MCF 10A (cell line): Measurements from ENCODE around the gene UPK2. TPM values are rescaled to one million over a fixed set of nuclear protein-coding genes. Genes with fewer than 3 reads are reported as not detected.
A peak's percentile ranks its signal among the peaks of the same experiment; 100 is the strongest.

Experiments used
- BruUV-seq: library from RNA; stranded (reverse); fragments of 400-500 nt; replicated peaks from 2 replicates; lab custom pipeline; 2021; lab: Mats Ljungman, UMichigan
- CTCF ChIA-PET: fragments of 300-600 bp; sonication (Branson Sonifier 250); formaldehyde crosslinking; extraction: SDS; loops from one replicate; lab custom pipeline; 2021; ENCODE audit warnings: antibody characterized with exemption, inconsistent platforms; lab: Yijun Ruan, JAX
- POLR2A ChIA-PET: fragments of 300-600, 350-650 bp; sonication (Branson Sonifier 250); formaldehyde crosslinking; extraction: SDS; loops from one replicate; lab custom pipeline; 2020; ENCODE audit warnings: antibody characterized with exemption, inconsistent platforms; lab: Yijun Ruan, JAX
- DNase-seq: peaks from one replicate; pipeline ENCODE4 v3.0.0-alpha.2; 2018; ENCODE audit not compliant: unreplicated experiment
- H3K27ac Mint-ChIP-seq: one replicate; pipeline ENCODE4 v1.8.0; 2022; ENCODE audit warnings: mild to moderate bottlenecking, low read depth, mixed read lengths; ENCODE audit not compliant: unreplicated experiment
- H3K27me3 Mint-ChIP-seq: one replicate; pipeline ENCODE4 v1.8.0; 2022; ENCODE audit warnings: mixed read lengths; ENCODE audit not compliant: insufficient read depth, unreplicated experiment
- H3K36me3 Mint-ChIP-seq: one replicate; pipeline ENCODE4 v1.8.0; 2022; ENCODE audit warnings: mild to moderate bottlenecking, moderate library complexity, mixed read lengths; ENCODE audit not compliant: insufficient read depth, unreplicated experiment
- H3K4me1 Mint-ChIP-seq: one replicate; pipeline ENCODE4 v1.8.0; 2022; ENCODE audit warnings: mixed read lengths; ENCODE audit not compliant: insufficient read depth, unreplicated experiment
- H3K4me3 Mint-ChIP-seq: one replicate; pipeline ENCODE4 v1.8.0; 2022; ENCODE audit warnings: mild to moderate bottlenecking, moderate library complexity, mixed read lengths; ENCODE audit not compliant: unreplicated experiment
- H3K9me3 Mint-ChIP-seq: one replicate; pipeline ENCODE4 v1.8.0; 2022; ENCODE audit warnings: mixed read lengths; ENCODE audit not compliant: unreplicated experiment
- intact Hi-C: fragments of 100-400 bp; cut with micrococcal nuclease; formaldehyde crosslinking; loops from 2 replicates; pipeline ENCODE4 v1.14.1; 2022
- total RNA-seq: library from RNA; stranded (reverse); gene quantifications from 2 replicates; pipeline ENCODE4 v1.2.3, GENCODE V29; 2022
- TF ChIP-seq, protein P1 (sequence below): fragments of 200-600 bp; IDR thresholded peaks from one replicate; pipeline ENCODE4 v1.8.0; 2022; ENCODE audit warnings: antibody characterized with exemption, mild to moderate bottlenecking; ENCODE audit not compliant: unreplicated experiment

The UPK2 gene
- total RNA-seq, 1 experiment from 2014 or later: not detected

- intact Hi-C loops: loop anchor here (1.0 to 2.0 kb wide), 4 partner anchors 22 to 239 kb away; partner anchors contain the start of gene UPK2
- no peaks in the 10 kb centered on the region for H3K9me3 Mint-ChIP-seq
- peak; percentile 61 for DNase-seq
- CTCF ChIA-PET: interaction anchor here (0.6 to 5.8 kb wide), 16 partner anchors 23 to 317 kb away, joined by 3 to 43 read pairs (median 3); partner anchors contain the start of gene DDX6
- H3K27ac Mint-ChIP-seq: peak overlapping the region; percentile 84
- BruUV-seq: no TSS peak
- no peaks in the 10 kb centered on the region for H3K36me3 Mint-ChIP-seq
- peaks cover 31% of the 10 kb centered on the region for H3K4me1 Mint-ChIP-seq
- POLR2A ChIA-PET: interaction anchor here (0.6 to 2.6 kb wide), 10 partner anchors 28 to 1604 kb away, joined by 3 to 14 read pairs (median 5); partner anchors contain the start of gene UPK2
- TF ChIP-seq, protein P1, sequence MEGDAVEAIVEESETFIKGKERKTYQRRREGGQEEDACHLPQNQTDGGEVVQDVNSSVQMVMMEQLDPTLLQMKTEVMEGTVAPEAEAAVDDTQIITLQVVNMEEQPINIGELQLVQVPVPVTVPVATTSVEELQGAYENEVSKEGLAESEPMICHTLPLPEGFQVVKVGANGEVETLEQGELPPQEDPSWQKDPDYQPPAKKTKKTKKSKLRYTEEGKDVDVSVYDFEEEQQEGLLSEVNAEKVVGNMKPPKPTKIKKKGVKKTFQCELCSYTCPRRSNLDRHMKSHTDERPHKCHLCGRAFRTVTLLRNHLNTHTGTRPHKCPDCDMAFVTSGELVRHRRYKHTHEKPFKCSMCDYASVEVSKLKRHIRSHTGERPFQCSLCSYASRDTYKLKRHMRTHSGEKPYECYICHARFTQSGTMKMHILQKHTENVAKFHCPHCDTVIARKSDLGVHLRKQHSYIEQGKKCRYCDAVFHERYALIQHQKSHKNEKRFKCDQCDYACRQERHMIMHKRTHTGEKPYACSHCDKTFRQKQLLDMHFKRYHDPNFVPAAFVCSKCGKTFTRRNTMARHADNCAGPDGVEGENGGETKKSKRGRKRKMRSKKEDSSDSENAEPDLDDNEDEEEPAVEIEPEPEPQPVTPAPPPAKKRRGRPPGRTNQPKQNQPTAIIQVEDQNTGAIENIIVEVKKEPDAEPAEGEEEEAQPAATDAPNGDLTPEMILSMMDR: no peak
- no peaks in the 10 kb centered on the region for H3K27me3 Mint-ChIP-seq
- H3K4me3 Mint-ChIP-seq: peak overlapping the region; percentile 84
Observed at GRCh38 chr11:118928870-118929500, 27.1 kb upstream of the UPK2 start.

- Mint-ChIP-seq H3K36me3 (no peaks in the 10 kb centered on the region), H3K27me3 (no peaks in the 10 kb centered on the region), H3K4me1 (peaks cover 31% of the 10 kb centered on the region), H3K4me3 (peak overlapping the region; percentile 84), H3K27ac (no peak overlapping the region), H3K9me3 (no peaks in the 10 kb centered on the region)
- ChIA-PET POLR2A (interaction anchor here (0.8 to 2.6 kb wide), 8 partner anchors 68 to 666 kb away, joined by 3 to 14 read pairs (median 4); partner anchors contain the start of genes RPS25 and TRAPPC4), CTCF (interaction anchor here (0.6 to 5.8 kb wide), 24 partner anchors 10 to 456 kb away, joined by 3 to 43 read pairs (median 4); partner anchors contain the start of genes CENATAC, DDX6 and UPK2)
- intact Hi-C loops: loop anchor here (2.0 kb wide), 1 partner anchor 27 kb away; the partner anchor contains the start of gene UPK2
- TF ChIP-seq, protein P1: no peak
- BruUV-seq: no TSS peak
- DNase-seq: peak; percentile 87
Observed at GRCh38 chr11:118929501-118930093, 26.5 kb upstream of the UPK2 start.

GRCh38 chr11:118930094-118930712 is 25.9 kb upstream of the UPK2 start:
- ChIA-PET CTCF (interaction anchor here (0.5 to 5.8 kb wide), 34 partner anchors 9 to 457 kb away, joined by 3 to 43 read pairs (median 4); partner anchors contain the start of genes CENATAC, DDX6 and UPK2), POLR2A (interaction anchor here (0.8 to 2.6 kb wide), 9 partner anchors 9 to 667 kb away, joined by 3 to 14 read pairs (median 4); partner anchors contain the start of genes RPS25 and TRAPPC4)
- Mint-ChIP-seq H3K36me3 (no peaks in the 10 kb centered on the region), H3K4me1 (peaks cover 31% of the 10 kb centered on the region), H3K27me3 (no peaks in the 10 kb centered on the region), H3K4me3 (peak overlapping the region; percentile 84), H3K9me3 (no peaks in the 10 kb centered on the region), H3K27ac (peak overlapping the region; percentile 19)
- intact Hi-C loops: no loop called here
- TF ChIP-seq, protein P1: peak; percentile 78
- DNase-seq: peak; percentile 95
- no TSS peak for BruUV-seq
